ENCODE data around the gene TFEB.

TFEB gene

DNA sequence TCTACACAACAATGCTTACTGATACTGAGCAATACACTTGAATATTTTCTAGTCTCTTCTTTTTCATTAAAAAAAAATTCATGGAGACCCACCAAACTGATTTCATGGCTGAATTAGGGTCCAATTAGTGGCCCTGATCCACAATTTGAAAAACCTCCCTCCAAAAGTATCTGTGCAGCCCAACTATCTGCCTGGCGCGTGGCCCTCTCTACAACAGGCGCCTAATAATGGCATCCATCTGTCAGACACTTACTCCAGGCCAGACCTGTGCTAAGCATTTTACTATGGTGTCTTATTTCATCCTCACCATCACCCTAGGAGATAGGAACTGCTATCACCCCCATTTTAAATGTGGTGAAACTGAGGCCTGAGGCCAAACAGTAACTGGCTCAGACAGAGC lies 14.0 kb downstream of the TFEB start:
- no peak for DNase-seq

DNA sequence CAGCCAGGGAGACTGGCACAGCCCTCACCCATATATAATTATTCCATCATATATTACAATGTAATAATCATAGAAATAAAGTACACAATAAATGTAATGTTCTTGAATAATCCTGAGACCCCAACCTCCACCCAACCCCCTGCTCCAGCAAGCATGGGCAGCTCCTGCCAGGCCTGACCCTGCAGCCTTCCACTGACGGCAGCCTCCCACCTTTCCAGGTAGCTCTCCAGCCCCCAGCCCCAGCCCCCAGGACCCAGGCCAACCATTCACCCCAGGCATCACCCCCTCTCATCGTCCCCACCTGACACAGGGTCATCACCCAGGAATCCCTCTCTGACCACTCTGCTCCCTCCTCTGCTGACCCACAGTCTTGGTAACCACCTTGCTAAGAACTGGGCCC lies 14.6 kb downstream of the TFEB start:
- no peak for DNase-seq

DNA sequence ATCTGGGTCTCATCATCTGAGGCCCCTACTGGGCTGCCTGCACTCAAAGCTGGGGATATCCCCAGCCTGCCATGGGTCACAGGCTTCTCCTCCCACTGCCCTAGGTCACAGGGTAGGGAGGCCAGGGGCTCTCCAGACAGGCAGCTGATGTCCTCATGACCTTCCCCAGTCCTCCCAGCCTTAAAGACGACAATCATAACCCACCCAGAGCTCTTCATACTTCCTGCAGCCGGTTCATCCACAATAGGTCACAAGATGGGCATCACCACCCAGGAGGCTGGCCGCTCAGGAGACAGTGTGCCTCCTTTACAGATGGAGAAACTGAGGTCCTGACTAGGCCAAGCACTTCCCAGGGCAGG lies 15.2 kb downstream of the TFEB start:
- DNase-seq: no peak

DNA sequence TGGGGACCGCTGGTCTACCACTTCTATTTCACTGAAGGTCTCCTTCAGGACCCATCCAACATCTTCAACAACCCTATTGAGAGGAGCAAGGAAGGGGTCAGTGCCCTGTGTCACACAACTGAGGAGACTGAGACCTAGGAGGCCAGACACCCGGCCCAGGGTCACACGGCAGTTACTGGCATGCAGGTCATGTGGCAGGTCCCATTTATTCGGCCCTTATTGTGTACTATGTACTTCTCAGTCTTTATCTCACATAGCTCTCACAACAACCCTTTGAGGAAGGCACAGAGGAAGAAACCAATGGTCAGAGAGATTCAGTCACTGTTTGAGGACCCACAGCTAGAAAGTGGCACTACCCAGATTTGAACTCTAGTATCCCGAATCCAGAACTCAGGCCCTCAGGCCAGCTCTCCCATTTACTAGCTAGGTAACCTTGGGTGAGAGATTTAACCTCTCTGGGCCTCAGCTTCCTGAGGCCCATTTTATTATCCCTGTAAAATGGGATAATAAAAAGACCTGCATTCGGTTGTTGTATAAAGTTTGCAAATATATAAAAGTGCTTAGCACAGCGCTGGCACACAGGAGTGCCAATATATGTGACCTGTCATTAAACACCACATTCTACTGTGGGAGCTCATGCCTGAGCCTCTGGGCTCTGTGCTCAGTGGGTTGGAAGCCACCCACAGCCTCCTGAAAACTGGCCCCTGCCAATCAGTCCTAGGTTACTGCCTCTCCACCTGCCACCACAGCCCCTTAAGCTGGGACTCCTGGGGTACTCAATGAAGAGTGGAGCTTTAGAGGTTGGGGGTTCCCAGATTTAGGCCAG lies 15.8 kb downstream of the TFEB start:
- no peak for DNase-seq

GRCh38 chr6:41718828-41719227 lies 16.6 kb downstream of the TFEB start:
- no peak for DNase-seq

- DNase-seq: no peak
Observed at GRCh38 chr6:41717392-41717736, 18.0 kb downstream of the TFEB start.

- DNase-seq: no peak
Observed at GRCh38 chr6:41716516-41717391, 18.7 kb downstream of the TFEB start.

GRCh38 chr6:41715795-41716515 lies 19.5 kb downstream of the TFEB start:
- no peak for DNase-seq

GRCh38 chr6:41714556-41715273 lies 20.7 kb downstream of the TFEB start:
- DNase-seq: no peak

- no peak for DNase-seq
Observed at GRCh38 chr6:41713650-41714291, 21.6 kb downstream of the TFEB start.

GRCh38 chr6:41713159-41713649 lies 22.2 kb downstream of the TFEB start:
- DNase-seq: no peak

GRCh38 chr6:41712651-41713103 lies 22.7 kb downstream of the TFEB start:
- DNase-seq: no peak

GRCh38 chr6:41711323-41712038 lies 23.9 kb downstream of the TFEB start:
- DNase-seq: no peak

GRCh38 chr6:41709375-41709774 lies 26.0 kb downstream of the TFEB start:
- no peak for DNase-seq

DNA sequence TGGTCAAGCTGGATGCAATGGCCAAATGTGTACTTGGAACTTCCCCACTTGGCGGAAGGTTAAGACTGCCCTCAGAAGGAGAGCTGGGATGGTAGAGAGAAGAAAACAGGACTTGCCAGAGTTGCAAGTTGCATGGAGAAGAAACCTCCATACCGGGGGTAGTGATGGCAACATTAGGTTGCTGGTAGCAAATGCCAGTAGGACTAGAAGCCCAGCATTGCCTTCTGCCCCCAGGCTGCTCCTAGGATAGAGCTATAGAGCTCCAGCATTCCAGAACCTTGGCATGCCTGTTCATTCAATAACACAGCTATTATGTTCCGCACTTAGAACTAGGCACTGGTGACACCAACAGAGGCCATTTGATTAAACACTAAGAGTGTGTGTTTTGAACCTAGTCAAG lies 26.6 kb downstream of the TFEB start:
- DNase-seq: no peak

- no peak for DNase-seq
Observed at GRCh38 chr6:41707565-41708200, 27.7 kb downstream of the TFEB start.

DNA sequence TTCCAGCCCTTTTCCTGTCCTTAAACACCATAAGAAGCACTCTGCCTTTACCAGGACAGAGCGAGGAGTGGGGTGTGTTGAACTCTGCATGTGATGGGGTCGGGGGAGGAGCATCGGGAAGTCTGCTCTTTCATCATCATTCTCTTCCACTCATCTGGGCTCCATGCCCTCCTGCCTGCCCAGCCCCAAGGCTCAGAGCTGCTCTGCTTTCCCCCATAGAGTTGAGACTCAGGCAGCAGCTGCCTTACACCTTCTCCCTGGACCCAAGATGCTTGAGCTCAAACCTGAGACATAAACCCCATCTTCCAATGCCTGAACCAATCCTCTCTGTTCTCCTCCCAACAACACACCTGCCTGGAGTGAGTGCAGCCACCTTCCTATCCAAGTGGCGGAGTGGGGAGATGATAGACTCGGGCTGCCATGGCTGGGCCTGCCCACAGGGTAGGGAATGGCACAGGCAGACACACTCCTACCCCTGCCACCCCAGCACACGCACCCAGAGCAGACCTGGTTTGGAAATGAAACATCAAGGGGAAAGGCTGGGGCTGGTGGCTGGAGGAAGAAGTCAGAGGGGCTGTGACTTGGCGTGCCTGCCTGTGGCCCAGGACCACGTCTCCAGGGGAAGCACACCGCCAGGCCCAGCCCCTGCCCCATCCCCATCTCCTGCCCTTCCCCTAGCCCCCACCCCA lies 28.4 kb downstream of the TFEB start:
- no peak for DNase-seq

GRCh38 chr6:41705996-41706835 lies 29.2 kb downstream of the TFEB start:
- peak; percentile 18 for DNase-seq

DNA sequence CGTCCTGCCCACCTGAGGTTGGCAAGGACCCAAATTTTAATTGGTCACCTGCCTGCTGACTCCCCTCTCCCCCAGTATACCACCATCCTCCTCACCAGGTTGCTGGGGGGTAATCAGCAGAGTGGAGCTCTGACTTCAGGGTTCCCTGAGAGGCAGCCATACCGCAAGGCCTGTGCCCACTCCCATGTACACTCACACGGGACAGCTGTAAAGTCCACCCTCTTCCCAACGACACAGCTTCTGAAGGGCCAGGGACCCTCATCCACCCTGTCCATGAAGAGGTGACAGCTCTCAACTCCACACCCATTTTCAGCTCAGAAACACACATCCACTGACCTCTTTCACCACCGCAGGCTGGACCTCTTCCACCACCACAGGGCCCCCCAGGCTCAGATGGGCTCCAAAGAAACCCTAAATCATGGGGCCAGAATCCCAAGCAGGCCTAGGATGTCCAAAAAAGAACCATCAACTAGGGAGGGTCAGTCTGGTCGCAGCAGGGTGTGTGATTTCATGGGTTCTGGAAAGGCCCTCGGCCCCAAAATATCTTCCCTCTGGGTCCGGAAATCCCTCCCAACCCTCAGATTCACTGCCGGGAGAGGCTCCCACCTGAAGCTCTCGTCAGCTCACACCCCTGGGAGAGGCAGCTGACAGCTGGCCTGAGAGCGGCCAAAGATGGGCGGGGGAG lies 30.0 kb downstream of the TFEB start:
- DNase-seq: no peak

Data from GOT3 (cell line).